HG02973 (cell line): Measurements from ENCODE around the gene ACTC1.

Experiments used
- ATAC-seq: cut with Tn5 transposase; IDR thresholded peaks from one replicate; pipeline ENCODE4 v1.9.1; 2021; ENCODE audit warnings: moderate library complexity; ENCODE audit not compliant: unreplicated experiment

The ACTC1 gene

DNA sequence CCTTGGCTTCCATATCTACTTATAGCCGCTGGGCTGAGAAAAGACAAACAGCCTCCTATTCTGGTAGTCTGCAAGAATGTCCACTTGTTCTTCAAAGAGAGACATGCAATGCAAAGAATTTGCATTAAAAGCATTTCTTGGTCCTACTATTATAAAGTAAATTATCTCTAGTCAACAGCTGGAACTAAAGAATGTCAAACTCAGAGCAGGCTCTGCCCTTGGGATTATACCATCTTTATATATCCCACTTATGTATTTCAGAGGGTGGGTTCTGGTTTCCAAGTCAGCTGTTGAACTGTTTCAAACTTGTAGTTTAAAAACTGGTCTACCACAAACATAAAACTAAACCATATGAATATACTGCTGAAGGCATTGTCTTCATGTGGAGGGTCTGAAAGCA is 7.0 kb upstream of the ACTC1 start:
- ATAC-seq, result no peak

DNA sequence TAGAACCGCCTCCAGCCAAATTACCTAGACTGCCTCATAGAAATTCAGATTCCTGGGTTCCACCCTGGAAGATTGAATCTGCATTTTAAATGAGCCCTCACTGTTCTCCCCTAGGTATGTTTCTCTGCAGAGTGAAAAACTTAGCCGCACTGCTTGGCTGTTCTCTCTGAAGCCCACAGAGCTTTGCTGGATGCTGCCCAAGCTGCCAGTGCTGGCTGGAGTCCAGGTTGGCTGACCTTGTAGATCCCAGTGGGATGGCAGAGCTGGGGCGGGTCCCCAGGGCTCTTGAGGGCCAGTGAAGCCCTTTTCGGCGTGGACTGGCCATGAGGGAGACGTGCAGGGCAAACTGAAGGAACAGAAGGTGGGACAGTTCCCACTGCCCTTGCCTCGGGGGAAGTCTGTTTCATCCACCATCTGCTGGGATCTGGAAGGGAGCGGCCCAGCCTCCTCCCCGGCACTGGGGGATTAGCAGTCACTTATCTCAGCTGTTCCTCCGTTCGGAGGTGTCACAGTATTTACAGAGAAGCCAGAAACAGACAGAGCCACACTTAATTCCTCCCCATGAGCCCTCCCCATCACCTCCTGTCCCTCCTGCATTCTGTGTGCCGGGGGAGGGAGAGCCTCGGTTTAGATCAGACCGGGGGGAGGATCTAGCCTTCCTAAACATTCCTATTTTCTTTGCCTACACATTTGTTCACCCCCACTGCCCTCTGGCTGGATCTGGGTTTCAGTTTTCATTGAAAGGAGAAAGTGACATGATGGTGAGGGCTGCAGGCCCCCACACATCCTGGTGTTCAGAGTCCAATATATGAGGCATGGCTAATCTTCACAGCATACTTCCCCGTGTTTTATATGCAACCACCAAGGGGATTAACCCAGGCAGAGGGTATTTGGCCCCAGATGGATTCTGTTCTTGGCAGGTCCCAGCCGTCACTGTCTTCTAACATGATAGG is 4.1 kb upstream of the ACTC1 start:
- ATAC-seq, result no peak

DNA sequence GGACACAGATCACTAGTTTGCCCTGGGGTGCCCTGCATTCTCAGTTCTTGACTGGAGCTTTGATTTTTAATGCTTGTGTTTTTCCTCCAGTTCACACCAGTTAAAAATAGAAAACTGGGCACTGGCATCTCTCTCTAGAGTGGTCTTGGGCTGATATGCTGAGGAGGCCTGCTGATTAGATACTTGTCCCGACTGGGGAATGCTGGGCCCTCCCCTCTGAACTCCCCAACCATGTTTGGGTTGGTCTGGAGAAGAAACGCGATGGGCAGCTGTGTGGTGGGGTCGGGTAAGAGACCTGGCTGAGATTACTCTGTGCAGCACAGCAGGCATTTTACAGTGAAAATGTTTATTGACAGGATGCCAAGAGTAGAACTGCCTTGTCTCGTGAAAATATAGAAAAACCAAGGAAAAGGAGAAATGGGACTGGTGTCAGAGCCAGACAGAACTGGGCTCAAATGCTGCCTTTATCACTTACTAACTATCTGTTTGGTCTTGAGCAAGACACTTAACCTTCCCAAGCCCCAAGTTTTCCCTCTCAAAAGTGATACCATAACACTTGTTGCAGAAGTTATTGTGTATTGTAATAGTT is 1.6 kb upstream of the ACTC1 start:
- no peak for ATAC-seq

DNA sequence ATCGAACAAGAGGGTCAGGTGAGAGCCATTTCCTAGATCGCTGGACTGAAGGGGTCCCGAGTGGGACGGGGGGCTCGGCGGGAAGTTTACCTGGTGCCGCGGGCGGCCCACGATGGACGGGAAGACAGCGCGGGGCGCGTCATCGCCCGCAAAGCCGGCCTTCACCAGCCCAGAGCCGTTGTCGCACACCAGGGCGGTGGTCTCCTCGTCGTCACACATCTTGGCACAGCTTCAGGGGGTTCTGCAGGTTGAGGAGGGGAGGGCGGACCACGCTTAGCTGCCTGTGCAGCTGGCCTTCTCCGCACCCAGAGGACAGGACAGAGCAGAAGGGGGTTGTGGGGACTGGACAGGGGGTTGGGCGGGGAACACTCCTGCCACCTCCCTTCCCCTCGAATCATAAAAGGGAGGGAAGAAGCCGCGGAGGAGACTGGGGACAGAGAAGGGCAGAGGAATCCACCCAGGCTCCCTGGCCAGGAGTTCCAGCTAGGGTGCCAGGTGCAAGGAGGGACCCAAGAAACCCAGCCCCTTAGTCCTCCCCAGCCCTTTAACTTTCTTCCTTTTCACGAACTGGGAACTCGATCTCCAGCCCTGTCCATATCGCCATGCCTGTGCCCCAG is 651 bp downstream of the ACTC1 start:
- no peak for ATAC-seq

DNA sequence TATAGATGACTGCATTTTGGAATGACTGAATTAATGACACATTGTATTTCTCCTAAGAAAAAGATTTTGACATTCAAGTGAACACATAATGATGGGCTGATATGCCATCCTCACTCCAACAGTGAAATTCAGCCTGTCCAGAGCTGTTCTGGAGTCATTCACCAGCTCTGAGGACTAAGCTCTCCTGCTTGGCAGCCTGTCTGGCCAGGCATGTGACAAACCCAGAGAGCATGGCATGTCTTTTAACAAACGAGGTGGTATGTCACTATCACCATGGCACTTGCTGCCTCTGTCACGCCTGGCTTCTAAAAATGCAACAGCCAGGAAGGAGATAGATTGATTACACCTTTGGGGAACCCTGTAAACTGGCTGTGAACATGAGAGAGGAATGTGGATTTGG is 1.4 kb downstream of the ACTC1 start:
- no peak for ATAC-seq

DNA sequence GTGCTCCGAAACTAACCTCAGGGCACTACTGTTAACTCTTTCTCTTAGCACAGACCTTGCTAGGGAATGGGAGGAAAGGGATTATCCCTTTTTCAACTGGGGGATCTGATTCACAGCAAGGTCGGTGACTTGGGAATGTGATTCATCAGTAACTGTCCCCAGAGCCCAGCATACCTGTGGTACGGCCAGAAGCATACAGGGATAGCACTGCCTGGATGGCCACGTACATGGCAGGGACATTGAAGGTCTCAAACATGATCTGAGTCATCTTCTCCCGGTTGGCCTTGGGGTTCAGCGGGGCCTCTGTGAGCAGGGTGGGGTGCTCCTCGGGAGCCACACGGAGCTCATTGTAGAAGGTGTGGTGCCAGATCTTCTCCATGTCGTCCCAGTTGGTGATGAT is 2.3 kb downstream of the ACTC1 start:
- ATAC-seq, result no peak

DNA sequence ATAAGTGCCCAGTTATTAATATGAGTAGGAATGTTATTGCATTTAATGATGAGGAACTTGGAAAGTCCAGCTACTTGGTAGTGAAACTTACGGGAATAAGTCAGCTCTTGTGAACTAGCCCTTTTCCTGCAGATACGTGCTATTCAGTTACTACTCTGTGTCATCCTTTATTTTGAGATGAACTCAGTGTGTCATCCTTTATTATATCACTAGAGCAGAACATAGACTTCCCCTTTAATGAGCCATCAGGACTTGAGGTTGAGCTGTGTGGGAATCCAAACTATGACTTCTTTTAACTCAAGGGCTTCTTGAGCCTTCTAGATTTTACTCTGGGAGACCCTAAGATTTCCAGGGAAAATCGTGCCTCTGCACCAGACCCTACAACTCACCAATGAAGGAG is 3.6 kb downstream of the ACTC1 start:
- no peak for ATAC-seq

DNA sequence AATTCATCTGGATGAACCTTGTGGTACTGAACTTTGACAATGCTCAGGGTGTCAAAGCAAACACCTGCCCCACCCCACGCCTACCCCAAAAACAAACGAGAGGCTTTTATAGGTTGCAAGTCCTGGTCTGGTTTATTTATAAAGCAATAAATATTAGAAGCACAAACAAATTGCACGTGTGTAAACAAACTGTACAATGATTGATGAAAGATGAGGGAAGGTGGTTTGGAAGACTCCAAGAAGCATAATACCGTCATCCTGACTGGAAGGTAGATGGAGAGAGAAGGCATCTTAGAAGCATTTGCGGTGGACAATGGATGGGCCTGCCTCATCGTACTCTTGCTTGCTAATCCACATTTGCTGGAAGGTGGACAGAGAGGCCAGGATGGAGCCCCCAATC is 5.2 kb downstream of the ACTC1 start:
- no peak for ATAC-seq

DNA sequence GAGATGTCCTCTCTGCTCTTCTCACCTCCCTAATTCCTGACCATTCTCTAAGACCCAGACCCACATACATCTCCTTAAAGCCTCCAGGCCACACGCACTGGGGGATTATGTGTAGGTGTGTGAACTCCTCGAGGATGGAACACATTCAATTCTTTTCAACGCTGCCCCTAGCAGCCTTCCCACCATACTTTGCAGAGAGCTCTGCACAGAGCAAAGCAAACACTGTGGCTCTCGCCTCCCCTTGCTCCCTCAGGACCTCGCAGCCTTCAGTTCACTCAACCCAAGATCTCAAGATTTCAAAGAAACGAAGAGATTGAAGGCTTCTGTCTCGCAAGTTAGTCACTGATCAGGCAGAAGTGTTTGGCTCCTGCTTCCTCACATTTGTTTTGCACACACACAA is 6.0 kb downstream of the ACTC1 start:
- no peak for ATAC-seq

DNA sequence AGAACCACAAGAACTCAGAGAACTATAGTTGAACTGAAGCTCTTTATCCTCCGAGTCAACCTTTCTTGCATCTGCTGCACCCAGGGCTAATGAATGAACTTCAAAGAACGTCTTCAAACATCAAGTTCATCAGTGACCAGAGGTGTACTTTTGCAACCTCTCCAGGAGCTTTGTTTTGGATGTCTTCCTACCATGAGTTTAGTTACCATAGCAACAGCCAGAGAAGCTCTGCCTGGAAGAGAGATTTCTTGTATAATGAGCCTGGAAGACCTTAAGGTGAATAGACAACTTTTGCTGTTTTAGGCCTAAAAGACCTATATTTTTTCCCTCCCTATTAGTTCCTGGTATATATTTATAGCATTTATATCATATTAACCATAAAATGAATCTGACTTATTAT is 9.1 kb downstream of the ACTC1 start:
- no peak for ATAC-seq

DNA sequence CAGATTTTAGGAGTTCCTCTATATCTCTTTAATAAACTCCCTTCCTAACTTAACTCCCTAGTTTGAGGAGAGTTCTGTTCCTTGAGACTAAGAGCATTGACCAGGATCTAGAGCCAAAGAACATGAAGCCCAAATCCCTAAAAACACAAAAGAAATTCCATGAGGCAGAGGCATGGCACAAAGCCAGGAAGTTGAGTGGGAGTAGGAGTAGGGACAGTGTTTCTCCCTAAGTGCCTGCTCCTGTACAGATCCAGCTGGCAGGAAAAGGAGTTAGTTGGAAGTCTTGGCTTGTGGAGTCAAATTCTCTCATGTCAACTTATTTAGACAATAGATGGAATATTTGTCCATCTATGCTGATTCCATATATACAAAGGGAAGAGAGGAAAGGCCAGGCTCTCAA is 11.4 kb downstream of the ACTC1 start:
- no peak for ATAC-seq

DNA sequence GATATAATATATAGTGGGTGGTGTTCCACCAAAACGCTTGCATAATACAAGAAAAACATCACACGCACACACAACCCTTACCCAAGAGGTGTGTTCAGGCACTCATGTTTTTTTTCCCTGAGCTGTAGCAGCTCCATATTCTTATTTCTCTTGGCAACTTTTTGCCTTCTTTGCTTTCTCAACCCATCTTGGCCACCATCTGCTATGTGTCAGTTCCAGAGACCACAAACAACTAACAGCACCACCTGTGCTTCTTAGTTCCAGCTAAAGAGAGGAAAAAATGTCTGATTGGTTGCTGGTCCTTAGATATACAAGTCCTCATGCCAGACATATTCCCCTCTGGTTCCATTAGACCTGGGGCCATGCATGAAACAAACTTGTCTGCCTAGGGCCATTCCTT is 11.9 kb downstream of the ACTC1 start:
- no peak for ATAC-seq

DNA sequence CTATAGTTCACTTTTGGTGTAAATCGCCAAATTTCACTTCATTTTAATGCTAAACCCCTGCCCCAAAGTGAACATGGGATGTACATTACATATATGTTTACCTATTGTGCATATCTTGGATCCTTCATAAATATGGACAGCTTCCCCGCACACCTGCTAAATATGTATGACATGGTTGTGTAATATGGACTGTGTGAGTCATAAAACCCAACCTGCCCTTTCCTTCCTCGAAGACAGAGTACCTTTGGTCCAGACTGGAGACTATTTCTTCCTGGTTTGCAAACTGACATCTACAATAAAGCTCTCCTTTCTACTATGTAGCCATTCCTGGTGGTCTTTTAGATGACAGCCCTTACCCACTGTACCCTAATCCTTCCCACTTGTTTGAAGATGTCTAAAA is 12.4 kb downstream of the ACTC1 start:
- no peak for ATAC-seq

DNA sequence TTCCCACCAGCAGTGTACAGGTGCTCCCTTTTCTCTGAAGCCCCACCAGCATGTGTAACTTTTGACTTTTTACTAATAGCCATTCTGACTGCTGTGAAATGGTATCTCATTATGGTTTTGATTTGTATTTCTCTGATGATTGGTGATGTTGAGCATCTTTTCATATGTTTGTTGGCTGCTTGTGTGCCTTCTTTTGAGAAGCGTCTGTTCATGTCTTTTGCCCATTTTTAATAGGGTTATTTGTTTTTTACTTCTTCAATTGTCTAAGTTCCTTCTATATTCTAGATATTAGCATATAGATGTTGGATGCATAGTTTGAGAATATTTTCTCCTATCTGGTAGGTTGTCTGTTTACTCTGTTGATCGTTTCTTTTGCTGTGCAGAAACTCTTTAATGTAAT is 14.6 kb downstream of the ACTC1 start:
- no peak for ATAC-seq

DNA sequence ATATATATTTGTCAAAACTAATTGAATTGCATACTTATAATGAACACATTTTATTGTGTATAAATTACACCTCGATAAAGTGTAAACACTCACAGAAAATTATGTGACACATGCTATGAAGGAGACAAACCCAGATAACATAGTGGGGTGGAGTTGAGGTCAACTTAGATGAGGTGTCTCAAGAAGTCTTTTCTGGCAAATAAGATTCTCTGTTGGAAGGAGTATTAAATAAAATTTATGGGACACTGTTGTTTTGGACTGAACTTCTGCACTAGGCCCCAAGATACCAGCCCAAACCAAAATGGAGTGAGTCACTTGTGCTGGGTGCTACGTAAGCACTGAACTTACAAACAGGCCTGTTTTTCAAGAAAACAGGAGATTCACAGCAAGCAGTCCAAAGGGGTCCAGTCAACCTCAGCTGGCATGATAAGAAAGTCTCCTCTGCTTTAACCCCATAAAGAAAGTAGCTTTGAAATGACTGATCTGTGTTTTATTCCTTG is 18.7 kb downstream of the ACTC1 start:
- ATAC-seq, result no peak

DNA sequence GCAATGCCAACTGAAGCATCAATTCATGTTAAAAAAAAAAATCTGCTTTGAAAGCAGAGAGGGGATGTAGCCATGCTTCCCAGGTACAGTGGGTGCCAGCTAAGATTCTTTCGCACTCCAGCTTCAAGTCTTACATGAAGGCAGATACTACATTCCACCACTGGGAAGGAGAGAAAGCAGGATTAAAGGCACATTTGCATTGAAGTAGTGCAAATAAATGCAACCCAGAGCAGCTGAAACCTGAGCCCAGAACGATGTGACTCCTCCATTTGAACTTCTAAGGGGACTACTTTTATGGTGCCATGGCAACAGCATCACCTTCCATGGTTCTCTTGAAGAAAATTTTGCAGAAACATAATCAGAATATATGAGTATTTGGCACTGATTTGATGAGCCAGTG is 21.4 kb downstream of the ACTC1 start:
- no peak for ATAC-seq

DNA sequence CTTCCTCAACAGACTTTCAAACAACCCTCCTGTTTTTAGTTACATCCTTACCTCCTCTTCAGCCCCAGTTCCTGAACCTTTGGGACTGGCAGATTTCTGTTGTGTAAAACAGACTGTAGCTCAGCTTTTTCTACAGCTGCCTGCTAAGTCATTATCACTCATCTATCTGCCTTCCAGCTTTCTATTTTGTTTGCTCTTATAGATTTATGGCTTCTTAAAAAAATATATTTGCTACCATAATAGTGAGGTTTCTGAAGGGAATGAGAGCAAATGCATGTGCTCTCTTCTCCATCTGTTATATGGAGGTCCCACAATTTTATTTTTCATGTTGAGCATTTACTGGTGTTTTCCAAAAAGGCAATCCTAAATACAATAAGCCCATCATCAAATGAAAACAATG is 22.3 kb downstream of the ACTC1 start:
- no peak for ATAC-seq

DNA sequence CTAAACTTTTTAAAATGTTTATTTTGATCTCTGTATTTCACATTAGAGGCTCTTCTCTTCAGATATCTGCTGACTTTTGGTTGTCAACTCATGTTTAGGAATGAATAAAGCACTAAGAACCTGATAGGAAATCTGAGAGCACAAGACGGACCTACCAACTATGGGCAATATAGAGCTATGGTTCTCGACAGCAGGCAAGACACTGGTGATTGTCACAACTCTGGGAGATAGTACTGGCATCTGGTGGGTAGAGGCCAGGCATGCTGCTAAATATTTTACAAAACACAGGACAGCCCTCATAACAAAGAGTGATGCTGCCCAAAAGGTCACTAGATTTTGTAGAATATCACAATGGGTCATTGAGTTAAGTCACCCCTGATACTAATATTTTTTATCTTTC is 23.0 kb downstream of the ACTC1 start:
- ATAC-seq, result no peak

DNA sequence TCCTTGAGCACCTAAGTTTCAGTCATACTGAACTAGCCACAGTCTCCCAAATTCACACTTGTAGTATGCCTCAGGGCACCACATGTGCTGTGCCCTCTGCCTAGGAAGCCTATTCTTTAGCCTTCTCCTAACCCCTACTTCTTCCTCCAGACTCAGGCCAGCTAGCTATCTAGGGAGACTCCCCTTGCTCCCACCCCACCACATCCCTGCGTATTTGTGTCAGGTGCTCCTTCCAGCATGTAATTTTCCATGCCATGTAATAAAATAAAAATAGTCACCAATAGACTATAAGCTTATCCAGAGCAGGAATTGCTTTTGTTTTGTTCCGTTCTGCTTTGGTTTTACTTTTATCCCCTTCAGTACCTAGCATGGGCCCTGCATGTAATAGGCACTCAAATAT is 25.6 kb downstream of the ACTC1 start:
- ATAC-seq, result no peak

DNA sequence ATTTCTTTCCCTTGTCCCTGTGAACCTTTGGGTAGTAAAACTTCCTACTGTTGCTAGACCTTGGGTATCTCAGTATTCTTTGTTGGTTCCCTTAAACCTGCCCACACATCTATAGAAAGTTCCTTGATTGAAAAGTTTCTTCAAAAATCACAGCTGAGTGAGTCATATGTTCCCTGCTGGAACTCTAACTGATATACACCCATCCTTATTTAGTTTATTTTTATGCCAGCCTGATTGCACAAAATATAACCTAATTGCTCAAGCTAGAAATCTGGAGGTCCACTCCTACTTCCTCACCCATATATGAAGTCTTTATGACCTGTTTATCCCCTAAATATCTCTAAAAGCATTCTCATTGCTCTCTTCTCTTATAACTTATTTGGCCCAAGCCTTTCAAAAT is 26.8 kb downstream of the ACTC1 start:
- ATAC-seq, result no peak

DNA sequence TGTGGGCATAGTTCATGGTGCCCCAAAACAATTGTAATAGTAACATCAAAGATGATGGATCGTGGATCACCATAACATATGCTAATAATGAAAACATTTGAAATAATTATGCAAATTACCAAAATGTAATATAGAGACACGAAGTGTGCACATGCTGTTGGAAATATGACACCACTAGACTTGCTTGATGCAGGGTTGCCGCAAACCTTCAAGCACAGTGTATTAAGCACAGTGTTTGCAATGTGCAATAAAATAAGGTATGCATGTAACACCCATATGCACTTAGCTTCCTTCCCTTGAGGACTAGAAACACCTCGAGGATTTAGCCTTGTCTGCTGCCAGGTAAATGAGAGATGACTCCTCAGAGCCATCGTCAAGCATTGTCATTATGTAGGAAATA is 29.6 kb downstream of the ACTC1 start:
- no peak for ATAC-seq

DNA sequence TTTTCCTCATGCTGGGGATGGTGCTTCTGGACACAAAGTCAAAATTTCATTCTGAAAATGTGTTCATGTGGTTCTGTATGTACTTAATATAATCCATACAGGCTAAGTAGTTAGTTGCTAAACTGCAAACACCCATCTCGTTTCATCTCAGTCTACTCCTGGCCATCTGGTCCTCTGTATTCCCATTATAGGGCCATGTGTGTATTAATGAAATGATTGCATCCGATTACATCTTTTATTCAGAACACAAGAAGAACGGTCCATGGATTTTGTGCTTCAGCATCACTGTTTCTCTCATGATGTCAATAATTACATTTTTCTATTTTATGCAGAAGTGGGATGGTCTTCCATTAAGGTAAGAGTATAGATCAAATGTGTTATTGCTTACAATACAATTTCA is 34.4 kb downstream of the ACTC1 start:
- no peak for ATAC-seq
